OCI-LY1 (cell line): ENCODE measurements around the gene SPATA32.

ENCODE experiments used
- CTCF ChIP-seq: fragments of 200-600 bp; sonication (generic), shearing (Covaris generic); IDR thresholded peaks from 2 replicates; pipeline ENCODE4 v1.5.1; 2017; ENCODE audit warnings: mild to moderate bottlenecking, antibody characterized with exemption, low read length, moderate library complexity, mixed read lengths
- EZH2 ChIP-seq: fragments of 200-600 bp; sonication (generic), shearing (Covaris generic); IDR thresholded peaks from 2 replicates; pipeline ENCODE4 v1.8.0; 2017; ENCODE audit warnings: borderline replicate concordance, mixed run types, mild to moderate bottlenecking, antibody characterized with exemption, low read length, moderate library complexity, mixed read lengths

DNA sequence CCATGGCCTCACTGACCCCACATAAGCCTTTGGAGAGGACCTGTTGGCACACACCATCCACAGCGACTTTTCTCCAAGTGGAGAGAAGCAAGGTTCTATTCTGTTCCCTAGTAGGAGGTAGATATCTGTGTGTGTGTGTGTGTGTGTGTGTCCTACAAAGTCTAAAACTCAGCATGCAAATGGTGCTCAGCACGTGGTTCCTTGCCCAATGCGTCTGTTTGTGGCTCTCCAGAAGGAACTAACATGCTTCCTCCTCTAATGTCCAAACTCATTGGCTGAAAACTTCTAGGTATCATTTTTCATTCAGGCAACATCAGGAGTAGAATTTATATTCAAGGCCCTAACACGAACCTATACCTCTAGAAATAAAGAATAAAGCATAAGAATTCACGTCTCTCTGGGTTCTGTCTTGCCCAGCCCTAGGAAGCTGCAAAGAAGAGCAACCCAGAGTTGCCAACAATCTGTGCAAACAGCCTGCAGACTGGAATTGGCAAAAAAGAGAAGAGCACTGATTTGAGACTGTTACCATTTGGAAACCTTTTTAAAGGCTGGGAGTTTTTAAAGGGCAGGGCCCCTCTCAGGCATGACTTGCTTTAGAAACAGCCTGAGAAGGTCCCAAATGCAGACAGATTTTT is 29.4 kb upstream of the SPATA32 start:
- no peak for TF ChIP-seq EZH2
- no peak for TF ChIP-seq CTCF
